Heart left ventricle (tissue), 13 donors: Measurements from ENCODE around the gene GATAD1.

Experiments used
- POLR2A ChIP-seq, 2 donors: fragments of 450-650 bp; IDR thresholded peaks; one replicate each; pipeline ENCODE4 v1.6.1; 2017; ENCODE audit warnings: antibody characterized with exemption in 2 of 2, mild to moderate bottlenecking in 2 of 2, moderate library complexity in 2 of 2
- TF ChIP-seq, protein P1 (sequence below), 12 donors: fragments of 200-600 bp; sonication (generic) in 4 of 12; IDR thresholded peaks; one replicate each; pipeline versions ENCODE4 v1.5.0 to v1.8.0; 2018 to 2022; ENCODE audit warnings: antibody characterized with exemption in 12 of 12, mild to moderate bottlenecking in 5 of 12
- donor health status: ischemic (EF 13 %, LVEDD 7.1; RV severe dilation, severe dysfunction).
- donor health status: DM: no; HTN: yes; CAD: no.
- donor health status: DM: no; HTN: no; CAD: no.
- donor health status: ischemic (EF 25% LVEDD 6.9; RV normal size, moderate dysfunction).
- donor health status: ischemic (EF 25% LVEDD 5.7; RV mildly dilated, moderate dysfunction).
- donor health status: ischemic (EF 35%, LVEDD 5.7; RV mildly dilated, moderate dysfunction).
- donor health status: nonischemic (EF 11% LVEDD 7.7; RV severe dilation, severe dysfunction).
- donor health status: DM: yes; HTN: yes; CAD: no.
- donor health status: PGD.
- donor health status: ischemic (EF 29% LVEDD 5.4; RV normal size, mild dysfunction).
- donor health status: nonischemic (EF 23%, LVEDD 6.1; RV moderate dilation, normal function).

DNA sequence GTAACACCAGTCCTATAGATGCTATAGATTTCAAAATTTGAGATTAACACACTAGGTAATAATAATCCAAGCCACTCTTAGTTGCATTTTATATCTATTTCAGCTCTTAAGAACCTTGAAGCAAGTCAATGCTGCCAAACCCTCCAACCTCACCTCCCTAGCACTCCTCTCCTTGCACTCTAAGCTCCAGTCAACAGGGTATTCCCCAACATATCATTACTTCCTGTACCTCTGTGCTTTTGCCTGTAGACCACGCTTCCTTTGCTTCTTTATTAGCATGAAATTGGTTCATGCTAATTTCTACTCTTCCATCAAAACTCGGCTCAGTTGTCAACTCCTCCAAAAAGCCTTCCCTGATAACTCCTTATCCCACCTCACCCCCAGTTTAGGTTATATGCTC is 56.5 kb downstream of the GATAD1 start:
- TF ChIP-seq, protein P1, sequence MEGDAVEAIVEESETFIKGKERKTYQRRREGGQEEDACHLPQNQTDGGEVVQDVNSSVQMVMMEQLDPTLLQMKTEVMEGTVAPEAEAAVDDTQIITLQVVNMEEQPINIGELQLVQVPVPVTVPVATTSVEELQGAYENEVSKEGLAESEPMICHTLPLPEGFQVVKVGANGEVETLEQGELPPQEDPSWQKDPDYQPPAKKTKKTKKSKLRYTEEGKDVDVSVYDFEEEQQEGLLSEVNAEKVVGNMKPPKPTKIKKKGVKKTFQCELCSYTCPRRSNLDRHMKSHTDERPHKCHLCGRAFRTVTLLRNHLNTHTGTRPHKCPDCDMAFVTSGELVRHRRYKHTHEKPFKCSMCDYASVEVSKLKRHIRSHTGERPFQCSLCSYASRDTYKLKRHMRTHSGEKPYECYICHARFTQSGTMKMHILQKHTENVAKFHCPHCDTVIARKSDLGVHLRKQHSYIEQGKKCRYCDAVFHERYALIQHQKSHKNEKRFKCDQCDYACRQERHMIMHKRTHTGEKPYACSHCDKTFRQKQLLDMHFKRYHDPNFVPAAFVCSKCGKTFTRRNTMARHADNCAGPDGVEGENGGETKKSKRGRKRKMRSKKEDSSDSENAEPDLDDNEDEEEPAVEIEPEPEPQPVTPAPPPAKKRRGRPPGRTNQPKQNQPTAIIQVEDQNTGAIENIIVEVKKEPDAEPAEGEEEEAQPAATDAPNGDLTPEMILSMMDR (IDR thresholded peaks at IDR 0.05) = no peak
- TF ChIP-seq POLR2A (IDR thresholded peaks at IDR 0.05) = no peak
